H1 (cell line): ENCODE results near the gene BABAM2. TPM values are rescaled to one million over a fixed set of nuclear protein-coding genes. Genes with fewer than 3 reads are reported as not detected.

Experiments
- CTCF ChIA-PET: fragments of 300-600 bp; sonication (Branson Sonifier 250); formaldehyde crosslinking; loops from one replicate; lab custom pipeline; 2021; ENCODE audit not compliant: partially characterized antibody; lab: Charles Lee
- POLR2A ChIA-PET: fragments of 300-600 bp; sonication (Branson Sonifier 250); formaldehyde crosslinking; loops from one replicate; lab custom pipeline; 2021; ENCODE audit warnings: inconsistent platforms; ENCODE audit not compliant: partially characterized antibody; lab: Charles Lee
- DNase-seq, 2 experiments: peaks; one replicate each; pipeline versions ENCODE4 v3.0.0 to v3.0.0-alpha.2; 2010 to 2022; ENCODE audit warnings: low spot score in 2 of 2, low read depth in 1 of 2, mixed read lengths in 1 of 2
- FAIRE-seq: peaks from 2 replicates; lab custom pipeline; 2011; peaks lifted over from hg19 to GRCh38; lab: Jason Lieb, UNC
- H2AFZ ChIP-seq: 2 replicates; pipeline ENCODE4 v1.8.1; 2012; ENCODE audit warnings: low read length, inconsistent platforms
- H2AK5ac ChIP-seq: 2 replicates; pipeline ENCODE4 v1.6.1; 2013; ENCODE audit warnings: low read depth, low read length
- H2BK120ac ChIP-seq: replicated peaks from 2 replicates; pipeline ENCODE3; 2013; ENCODE audit warnings: low read depth, low read length, inconsistent platforms
- H2BK12ac ChIP-seq: 2 replicates; pipeline ENCODE4 v1.6.1; 2013; ENCODE audit warnings: low read depth, low read length
- H2BK15ac ChIP-seq: 2 replicates; pipeline ENCODE4 v1.6.1; 2013; ENCODE audit warnings: low read length
- H2BK20ac ChIP-seq: 2 replicates; pipeline ENCODE4 v1.6.1; 2013; ENCODE audit warnings: low read length
- H2BK5ac ChIP-seq: 2 replicates; pipeline ENCODE4 v1.6.1; 2013; ENCODE audit warnings: low read depth, low read length
- H3K14ac ChIP-seq: 2 replicates; pipeline ENCODE4 v1.6.1; 2013; ENCODE audit warnings: inconsistent platforms; ENCODE audit not compliant: insufficient read length
- H3K18ac ChIP-seq: 2 replicates; pipeline ENCODE4 v1.6.1; 2013; ENCODE audit warnings: low read length; ENCODE audit errors: extremely low read depth
- H3K23ac ChIP-seq: 2 replicates; pipeline ENCODE4 v1.6.1; 2013; ENCODE audit warnings: inconsistent platforms; ENCODE audit not compliant: insufficient read length
- H3K23me2 ChIP-seq: 2 replicates; pipeline ENCODE4 v1.6.1; 2013; ENCODE audit warnings: low read depth, low read length
- H3K27ac ChIP-seq: 2 replicates; pipeline ENCODE4 v1.6.1; 2011; ENCODE audit warnings: low read depth, low read length, inconsistent platforms
- H3K27me3 ChIP-seq, 4 experiments: replicated peaks in 1 of 4; 1 replicate in 1 of 4; 2 replicates in 3 of 4; pipeline versions ENCODE4 v1.6.1 to v1.8.1; 2011 to 2013; ENCODE audit warnings: low read length in 3 of 4, mild to moderate bottlenecking in 3 of 4, inconsistent platforms in 2 of 4, mixed read lengths in 2 of 4, moderate library complexity in 1 of 4; ENCODE audit not compliant: control insufficient read depth in 3 of 4, insufficient read depth in 3 of 4; ENCODE audit errors: extremely low read depth in 1 of 4
- H3K36me3 ChIP-seq, 4 experiments: 2 replicates each; pipeline versions ENCODE4 v1.6.1 to v1.8.1; 2011 to 2013; ENCODE audit warnings: mild to moderate bottlenecking in 4 of 4, low read length in 3 of 4, moderate library complexity in 2 of 4, control low read depth in 1 of 4, inconsistent platforms in 1 of 4; ENCODE audit not compliant: insufficient read depth in 4 of 4, control insufficient read depth in 2 of 4
- H3K4ac ChIP-seq: replicated peaks from 2 replicates; pipeline ENCODE3; 2013; ENCODE audit warnings: low read length, low read depth, mixed read lengths, inconsistent platforms; ENCODE audit not compliant: insufficient read length
- H3K4me1 ChIP-seq, 4 experiments: replicated peaks in 1 of 4; 1 replicate in 1 of 4; 2 replicates in 3 of 4; pipeline versions ENCODE4 v1.6.1 to v1.8.1; 2011 to 2013; ENCODE audit warnings: low read length in 3 of 4, inconsistent platforms in 2 of 4, mixed read lengths in 1 of 4; ENCODE audit not compliant: insufficient read depth in 4 of 4, control insufficient read depth in 3 of 4
- H3K4me2 ChIP-seq, 2 experiments: 2 replicates each; pipeline versions ENCODE4 v1.6.1 to v1.8.1; 2011 to 2013; ENCODE audit warnings: low read depth in 2 of 2, low read length in 2 of 2, control low read depth in 1 of 2, inconsistent platforms in 1 of 2, mild to moderate bottlenecking in 1 of 2; ENCODE audit not compliant: insufficient read depth in 1 of 2
- H3K4me3 ChIP-seq, 4 experiments: fragments of 200-600, 300-600 bp in 1 of 4; sonication (generic), shearing (Covaris generic), sonication (Bioruptor Twin) in 1 of 4; 2 replicates each; pipeline versions ENCODE4 v1.5.1 to v1.8.1; 2011 to 2016; ENCODE audit warnings: low read length in 4 of 4, low read depth in 3 of 4, control low read depth in 2 of 4, inconsistent platforms in 2 of 4, mild to moderate bottlenecking in 2 of 4, mixed read lengths in 1 of 4, moderate library complexity in 1 of 4; ENCODE audit not compliant: insufficient read depth in 2 of 4; ENCODE audit errors: extremely low read depth in 1 of 4
- H3K56ac ChIP-seq: replicated peaks from 2 replicates; pipeline ENCODE3; 2013; ENCODE audit warnings: low read depth, mild to moderate bottlenecking, mixed read lengths, low read length, inconsistent platforms; ENCODE audit not compliant: insufficient read length
- H3K79me1 ChIP-seq: 2 replicates; pipeline ENCODE4 v1.6.1; 2013; ENCODE audit warnings: low read depth, low read length, control low read depth
- H3K79me2 ChIP-seq, 2 experiments: 2 replicates each; pipeline versions ENCODE4 v1.6.1 to v1.8.1; 2012 to 2013; ENCODE audit warnings: low read length in 2 of 2, mild to moderate bottlenecking in 2 of 2, inconsistent platforms in 1 of 2; ENCODE audit not compliant: insufficient read depth in 2 of 2, control insufficient read depth in 1 of 2
- H3K9ac ChIP-seq, 4 experiments: replicated peaks in 1 of 4; 1 replicate in 1 of 4; 2 replicates in 3 of 4; pipeline versions ENCODE4 v1.6.1 to v1.8.1; 2011 to 2013; ENCODE audit warnings: low read depth in 3 of 4, low read length in 3 of 4, control low read depth in 2 of 4, mild to moderate bottlenecking in 2 of 4, moderate library complexity in 2 of 4, inconsistent platforms in 1 of 4; ENCODE audit errors: extremely low read depth in 1 of 4
- H3K9me3 ChIP-seq, 2 experiments: 2 replicates each; pipeline versions ENCODE4 v1.6.1 to v1.8.1; 2012 to 2013; ENCODE audit warnings: mild to moderate bottlenecking in 2 of 2, moderate library complexity in 2 of 2, control low read depth in 1 of 2, inconsistent platforms in 1 of 2, low read depth in 1 of 2, low read length in 1 of 2, mixed read lengths in 1 of 2; ENCODE audit not compliant: insufficient read depth in 2 of 2
- H4K20me1 ChIP-seq, 2 experiments: replicated peaks in 1 of 2; 2 replicates each; pipeline versions ENCODE3 to v1.8.1; 2011 to 2013; ENCODE audit warnings: inconsistent platforms in 2 of 2, low read length in 2 of 2, mild to moderate bottlenecking in 1 of 2; ENCODE audit not compliant: insufficient read depth in 2 of 2, control insufficient read depth in 1 of 2
- H4K5ac ChIP-seq: 2 replicates; pipeline ENCODE4 v1.6.1; 2013; ENCODE audit warnings: low read length, low read depth, mixed read lengths, inconsistent platforms; ENCODE audit not compliant: insufficient read length
- H4K8ac ChIP-seq: 2 replicates; pipeline ENCODE4 v1.8.0; 2013; ENCODE audit warnings: mild to moderate bottlenecking, moderate library complexity, low read length, inconsistent platforms; ENCODE audit not compliant: insufficient read depth; ENCODE audit errors: extremely low read depth
- H4K91ac ChIP-seq: replicated peaks from 2 replicates; pipeline ENCODE3; 2013; ENCODE audit warnings: low read length, mixed read lengths, inconsistent platforms; ENCODE audit not compliant: insufficient read length
- EGR1 ChIP-seq: IDR thresholded peaks from 2 replicates; pipeline ENCODE4 v1.6.1; 2011; ENCODE audit warnings: low read depth, low read length, borderline replicate concordance
- KDM1A ChIP-seq: fragments of 200-600, 300-600 bp; sonication (generic); IDR thresholded peaks from 2 replicates; pipeline ENCODE4 v1.7.1; 2016; ENCODE audit warnings: mild to moderate bottlenecking, low read length, borderline replicate concordance
- KDM5A ChIP-seq: fragments of 200-600 bp; IDR thresholded peaks from 2 replicates; pipeline ENCODE4 v1.7.1; 2012; ENCODE audit warnings: mild to moderate bottlenecking, low read length, inconsistent platforms, mixed read lengths
- RFX5 ChIP-seq: IDR thresholded peaks from 2 replicates; pipeline ENCODE4 v1.6.1; 2011; ENCODE audit warnings: low read depth, low read length, improper control_type of control experiment, borderline replicate concordance
- YY1 ChIP-seq: IDR thresholded peaks from 2 replicates; pipeline ENCODE4 v1.6.1; 2011; ENCODE audit warnings: low read depth, mild to moderate bottlenecking, low read length
- WGBS, 2 experiments: shearing (Covaris generic) in 1 of 2; methylation state at CpG; one replicate each; pipeline versions ENCODE4 v1.1.6 to v1.1.7; 2013 to 2015; ENCODE audit warnings: low lambda C conversion rate in 2 of 2, mixed read lengths in 2 of 2, inconsistent platforms in 1 of 2, low coverage in 1 of 2, missing lambda C conversion rate in 1 of 2; ENCODE audit not compliant: insufficient replicate concordance in 2 of 2, insufficient coverage in 1 of 2, insufficient read length in 1 of 2; ENCODE audit errors: extremely low coverage in 1 of 2, missing lambda C conversion rate in 1 of 2; 5-methylcytosine and 5-hydroxymethylcytosine counted together
- polyA plus RNA-seq, 7 experiments: library from polyadenylated mRNA; depleted of rRNA in 3 of 7; stranded (reverse) in 5 of 7; unstranded in 2 of 7; fragments of >200 nt in 5 of 7; fragments of 200-250 nt in 2 of 7; gene quantifications; 1 replicate in 5 of 7; 2 replicates in 1 of 7; 4 replicates in 1 of 7; pipeline versions ENCODE4 v1.2.1 to v1.2.3, GENCODE V29; 2011 to 2013; ENCODE audit warnings: missing spikeins in 2 of 7, mixed read lengths in 2 of 7
- total RNA-seq: library from RNA; stranded (reverse); fragmentation: NEBNext Ultra II Directional; extraction: Animal tissue kit (Norgen Biotek cat#: 25700); gene quantifications from 2 replicates; pipeline ENCODE4 v1.2.1, GENCODE V29; 2021
- TF ChIP-seq, protein P1 (sequence below): IDR thresholded peaks from 2 replicates; pipeline ENCODE4 v1.6.1; 2012; ENCODE audit warnings: inconsistent platforms

The BABAM2 gene
- total and polyA plus RNA-seq, 2 of the 8 experiments (the other 6 are each of a cell fraction or from before 2014, with no cell fraction given), result 15.8 to 20.9 TPM

DNA sequence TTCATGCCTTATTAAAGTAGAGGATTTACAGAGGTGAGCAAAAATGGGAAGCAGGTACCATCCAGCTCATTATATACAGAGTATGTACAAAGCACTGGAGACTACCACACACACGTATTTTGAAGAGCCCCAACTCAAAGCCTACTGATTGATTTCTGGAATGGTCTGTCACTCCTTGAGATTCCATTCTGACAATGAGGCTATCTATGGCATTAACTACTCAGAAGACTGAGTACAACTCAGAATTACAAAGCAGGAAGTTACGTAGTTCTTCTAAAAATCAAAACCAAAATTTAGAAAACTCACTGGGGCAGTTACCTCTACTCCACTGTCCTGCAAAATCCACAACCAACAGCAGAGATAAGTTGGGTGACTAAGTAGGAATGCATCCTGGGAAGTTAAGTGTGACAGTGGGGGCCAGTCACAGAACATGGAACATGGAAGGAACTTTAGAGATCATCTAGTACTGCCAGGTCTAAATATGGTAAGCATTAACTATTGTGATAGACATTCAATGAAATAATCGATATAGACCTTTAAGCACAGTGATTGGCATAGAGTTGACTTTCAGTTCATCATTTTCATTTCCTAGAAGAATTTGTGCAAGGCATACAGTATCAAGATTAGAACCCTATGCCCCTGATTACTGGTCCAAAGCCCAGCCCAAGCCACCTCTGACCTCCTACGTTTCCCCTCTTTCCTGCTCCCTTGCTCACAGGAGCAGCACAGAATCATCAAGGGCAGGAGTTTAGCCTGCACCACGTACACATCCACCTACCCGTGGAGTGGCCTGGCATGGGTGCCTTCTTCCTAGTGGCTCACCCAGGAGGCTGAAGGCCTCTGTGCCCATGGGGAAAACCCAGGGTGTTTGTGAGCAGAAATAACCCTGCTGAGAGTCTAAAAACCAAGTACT, 422.0 kb downstream of the BABAM2 start:
- CTCF ChIA-PET, result interaction anchor here (0.9 kb wide), 1 partner anchor 15 kb away, joined by 3 read pairs; no protein-coding TSS in a partner anchor
- Histone ChIP-seq H3K9me3 (no peaks in the 10 kb centered on the region), H3K56ac (no peak overlapping the region), H2BK120ac (no peak overlapping the region), H3K4me3 (no peak overlapping the region), H3K27me3 (peaks cover 0 to 1% (median 0%) of the 10 kb centered on the region in 4 experiments; a peak in 1 of 7 replicates), H3K9ac (no peak overlapping the region), H3K4me1 (no peaks in the 10 kb centered on the region), H2BK15ac (no peak overlapping the region), H2AFZ (no peak overlapping the region), H3K36me3 (0 out of 8 replicates have a peak, but pooled peaks cover 0 to 3% (median 0%) of the 10 kb centered on the region in 4 experiments), H3K4me2 (no peak overlapping the region), H3K23me2 (no peaks in the 10 kb centered on the region; the same call in 1 of the 2 replicates), H2AK5ac (no peak overlapping the region), H2BK12ac (no peak overlapping the region), H4K91ac (no peak overlapping the region), H3K4ac (no peak overlapping the region), H2BK5ac (no peak overlapping the region), H4K20me1 (no peaks in the 10 kb centered on the region), H3K27ac (no peak overlapping the region), H2BK20ac (no peak overlapping the region), H4K8ac (no peak overlapping the region), H3K79me1 (no peaks in the 10 kb centered on the region), H3K79me2 (no peaks in the 10 kb centered on the region), H3K14ac (no peak overlapping the region), H3K23ac (no peak overlapping the region), H4K5ac (no peak overlapping the region), H3K18ac (no peak overlapping the region)
- 88% methylated on average over 6 of the region's 6 CpGs; no CpG with 5 or more reads in 1 of the 2 experiments for WGBS, 2 experiments
- DNase-seq (no peak), FAIRE-seq (no peak)
- POLR2A ChIA-PET, result interaction anchor here (1.1 kb wide), 1 partner anchor 8 kb away, joined by 3 read pairs; no protein-coding TSS in a partner anchor
- no peak for TF ChIP-seq RFX5
- TF ChIP-seq, protein P1, sequence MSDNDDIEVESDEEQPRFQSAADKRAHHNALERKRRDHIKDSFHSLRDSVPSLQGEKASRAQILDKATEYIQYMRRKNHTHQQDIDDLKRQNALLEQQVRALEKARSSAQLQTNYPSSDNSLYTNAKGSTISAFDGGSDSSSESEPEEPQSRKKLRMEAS, result no peak
- TF ChIP-seq YY1, result no peak
- TF ChIP-seq KDM5A, result no peak
- TF ChIP-seq EGR1, result no peak
- TF ChIP-seq KDM1A, result no peak
